Measurements from ENCODE around the gene ZNRF2. TPM values are rescaled to one million over a fixed set of nuclear protein-coding genes. Genes with fewer than 3 reads are reported as not detected.
A peak's percentile ranks its signal among the peaks of the same experiment; 100 is the strongest.

The ZNRF2 gene
- total and polyA plus RNA-seq, 9 donors, result 7.2 to 12.1 (median 9.6) TPM

DNA sequence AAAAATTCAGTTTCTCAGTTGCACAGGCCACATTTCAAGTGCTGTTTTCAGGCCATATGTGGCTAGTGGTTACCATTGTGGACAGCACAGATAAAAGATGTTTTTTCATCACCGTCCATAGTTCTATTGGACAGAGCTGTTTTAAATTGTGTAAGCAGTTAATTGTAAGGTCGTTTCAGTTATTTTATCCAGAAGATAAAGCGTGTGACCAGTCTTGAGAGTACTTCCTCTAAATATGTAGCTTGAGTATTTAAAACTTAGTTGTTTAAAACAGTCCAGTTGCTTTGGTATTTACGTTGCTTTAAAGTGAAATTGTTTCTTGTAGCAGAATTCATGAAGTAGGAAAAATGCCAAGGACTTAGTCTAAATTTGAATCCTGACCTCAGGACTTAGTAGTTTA, 66.9 kb downstream of the ZNRF2 start:
- peak; percentile 29 for DNase-seq
- Histone ChIP-seq H3K27ac (ENCODE audit: low read length) (no peak overlapping the region), H3K9me3 (replicated peaks; ENCODE audit: control insufficient read depth, low read depth, low read length) (no peaks in the 10 kb centered on the region), H3K4me1 (ENCODE audit: control insufficient read depth, insufficient read depth, low read length) (no peaks in the 10 kb centered on the region), H3K27me3 (ENCODE audit: control insufficient read depth, insufficient read depth, low read length) (no peaks in the 10 kb centered on the region), H3K4me3 (ENCODE audit: low read length) (no peak overlapping the region), H3K36me3 (ENCODE audit: control insufficient read depth, insufficient read depth, low read length) (no peaks in the 10 kb centered on the region)
- WGBS (ENCODE audit: insufficient coverage), result 67% methylated on average over 1 of the region's 4 CpGs

DNA sequence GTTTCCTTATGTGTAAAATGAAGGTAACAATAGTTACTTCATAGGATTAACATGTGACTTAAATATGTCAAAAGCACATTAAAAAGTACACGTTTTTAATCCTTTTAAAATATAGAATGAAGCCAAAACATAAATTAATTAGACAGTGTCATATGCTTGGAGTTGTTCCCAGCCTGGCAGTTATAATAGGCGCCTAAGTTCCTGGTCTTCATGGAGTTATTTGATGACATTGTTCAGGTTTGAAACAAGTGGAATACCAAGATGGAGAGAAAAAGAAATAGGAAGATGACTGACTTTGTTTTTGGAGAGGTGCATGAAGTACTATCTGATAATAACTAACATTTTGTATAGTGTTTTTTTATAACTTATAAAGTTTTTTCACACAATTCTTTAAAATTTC, 67.3 kb downstream of the ZNRF2 start:
- WGBS (ENCODE audit: insufficient coverage), result no CpG with 5 or more reads among the region's 2 CpGs
- DNase-seq, result no peak
- H3K27me3 ChIP-seq (ENCODE audit: control insufficient read depth, insufficient read depth, low read length), result no peaks in the 10 kb centered on the region
- no peaks in the 10 kb centered on the region for H3K9me3 ChIP-seq (replicated peaks; ENCODE audit: control insufficient read depth, low read depth, low read length)
- H3K36me3 ChIP-seq (ENCODE audit: control insufficient read depth, insufficient read depth, low read length), result no peaks in the 10 kb centered on the region
- no peaks in the 10 kb centered on the region for H3K4me1 ChIP-seq (ENCODE audit: control insufficient read depth, insufficient read depth, low read length)
- no peak overlapping the region for H3K4me3 ChIP-seq (ENCODE audit: low read length)
- no peak overlapping the region for H3K27ac ChIP-seq (ENCODE audit: low read length)

DNA sequence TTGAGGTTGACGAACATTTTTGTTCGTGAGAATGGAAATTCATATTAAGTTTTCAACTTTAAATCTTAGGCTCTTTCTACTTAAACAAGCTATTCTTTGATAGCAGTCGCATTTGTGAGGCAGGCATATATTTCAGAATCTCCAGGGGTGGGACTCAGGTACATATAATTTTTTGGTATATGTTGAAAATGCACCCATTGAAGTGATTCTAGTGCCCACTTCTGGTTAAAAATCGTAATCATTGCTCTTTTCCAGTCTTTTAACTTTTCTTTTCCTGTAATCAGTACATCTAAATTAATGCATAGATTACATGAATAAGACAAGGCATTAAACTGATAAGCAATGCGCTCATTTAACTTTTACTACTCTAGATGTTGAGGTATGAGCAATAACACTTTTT, 67.8 kb downstream of the ZNRF2 start:
- Histone ChIP-seq H3K4me1 (ENCODE audit: control insufficient read depth, insufficient read depth, low read length) (no peaks in the 10 kb centered on the region), H3K36me3 (ENCODE audit: control insufficient read depth, insufficient read depth, low read length) (no peaks in the 10 kb centered on the region), H3K4me3 (ENCODE audit: low read length) (no peak overlapping the region), H3K9me3 (replicated peaks; ENCODE audit: control insufficient read depth, low read depth, low read length) (no peaks in the 10 kb centered on the region), H3K27ac (ENCODE audit: low read length) (no peak overlapping the region), H3K27me3 (ENCODE audit: control insufficient read depth, insufficient read depth, low read length) (no peaks in the 10 kb centered on the region)
- WGBS (ENCODE audit: insufficient coverage), result no CpG with 5 or more reads among the region's 5 CpGs
- DNase-seq, result no peak

DNA sequence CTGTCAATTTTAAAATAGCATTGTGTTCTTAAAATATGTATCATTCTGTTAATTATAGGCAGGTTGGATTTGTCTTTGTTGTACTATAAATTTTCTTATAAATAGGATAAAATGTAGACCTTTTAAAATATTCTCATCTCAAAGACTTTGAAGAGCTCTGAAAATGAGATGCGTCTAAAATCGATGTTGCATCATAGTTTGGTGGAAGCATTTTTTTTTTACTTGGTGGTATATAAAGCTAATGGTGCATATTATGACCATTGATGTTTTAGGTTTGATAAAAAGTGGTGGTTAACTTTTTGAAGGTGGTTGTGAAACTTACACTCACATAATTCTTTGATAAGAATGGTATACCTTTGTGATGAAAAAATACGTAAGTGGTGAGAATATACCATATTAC, 69.1 kb downstream of the ZNRF2 start:
- no peaks in the 10 kb centered on the region for H3K4me1 ChIP-seq (ENCODE audit: control insufficient read depth, insufficient read depth, low read length)
- no peaks in the 10 kb centered on the region for H3K27me3 ChIP-seq (ENCODE audit: control insufficient read depth, insufficient read depth, low read length)
- no peak overlapping the region for H3K27ac ChIP-seq (ENCODE audit: low read length)
- no peaks in the 10 kb centered on the region for H3K9me3 ChIP-seq (replicated peaks; ENCODE audit: control insufficient read depth, low read depth, low read length)
- no peak overlapping the region for H3K4me3 ChIP-seq (ENCODE audit: low read length)
- no CpG with 5 or more reads among the region's 3 CpGs for WGBS (ENCODE audit: insufficient coverage)
- no peak for DNase-seq
- H3K36me3 ChIP-seq (ENCODE audit: control insufficient read depth, insufficient read depth, low read length), result no peaks in the 10 kb centered on the region

DNA sequence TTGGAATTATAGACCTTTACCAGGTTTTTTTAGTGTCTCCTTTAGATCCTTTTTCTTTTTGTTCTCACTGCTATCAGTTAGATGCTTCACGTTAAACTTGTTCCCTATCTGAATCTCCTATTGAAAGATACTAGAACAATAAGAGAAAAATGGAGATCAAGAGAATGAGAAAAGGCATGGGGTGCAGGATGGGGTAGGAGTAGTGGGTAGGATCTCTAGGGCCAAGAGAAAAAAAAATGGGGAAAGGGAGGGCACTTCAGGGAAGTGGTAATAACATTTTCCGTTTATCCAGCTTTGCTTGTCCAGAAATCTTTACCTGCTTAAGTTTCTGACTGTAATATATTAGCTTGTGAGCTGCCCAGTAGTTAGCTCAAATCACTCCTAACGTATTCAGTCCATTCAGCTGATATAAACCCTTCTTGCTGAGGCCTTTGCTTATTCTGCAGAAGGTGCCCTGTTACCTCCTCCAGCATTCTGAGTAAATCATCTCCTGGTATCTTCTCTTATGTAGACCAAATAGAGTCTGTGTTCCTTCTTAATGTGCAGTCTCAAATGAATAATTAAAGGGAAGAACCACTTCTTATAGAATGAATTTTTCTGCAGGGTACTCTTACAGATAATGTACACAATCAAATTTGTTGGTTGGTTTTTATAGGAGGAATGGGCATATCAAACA, 69.7 kb downstream of the ZNRF2 start:
- H3K27me3 ChIP-seq (ENCODE audit: control insufficient read depth, insufficient read depth, low read length), result no peaks in the 10 kb centered on the region
- H3K36me3 ChIP-seq (ENCODE audit: control insufficient read depth, insufficient read depth, low read length), result no peaks in the 10 kb centered on the region
- no peak overlapping the region for H3K27ac ChIP-seq (ENCODE audit: low read length)
- H3K9me3 ChIP-seq (replicated peaks; ENCODE audit: control insufficient read depth, low read depth, low read length), result no peaks in the 10 kb centered on the region
- DNase-seq, result no peak
- WGBS (ENCODE audit: insufficient coverage), result no CpG with 5 or more reads among the region's 3 CpGs
- H3K4me1 ChIP-seq (ENCODE audit: control insufficient read depth, insufficient read depth, low read length), result no peaks in the 10 kb centered on the region
- no peak overlapping the region for H3K4me3 ChIP-seq (ENCODE audit: low read length)

DNA sequence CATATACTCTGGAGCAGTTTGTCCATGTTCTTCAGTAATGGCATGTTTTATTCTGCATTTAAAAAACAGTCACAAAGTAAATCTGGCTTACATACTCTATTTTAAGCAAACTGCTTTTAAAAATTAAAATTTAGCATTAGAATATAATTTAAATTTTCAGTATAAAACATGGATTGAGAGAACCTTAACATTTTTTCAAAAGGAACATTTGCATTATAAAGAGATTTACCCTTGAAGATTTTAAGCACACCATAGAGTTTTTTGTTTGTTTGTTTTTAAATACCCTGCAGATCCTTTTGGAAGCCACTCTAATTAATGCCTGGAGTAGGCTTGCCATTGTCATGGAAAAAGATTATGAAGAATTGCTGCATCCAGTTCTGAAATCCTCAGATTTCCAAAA, 70.4 kb downstream of the ZNRF2 start:
- no peak overlapping the region for H3K4me3 ChIP-seq (ENCODE audit: low read length)
- H3K4me1 ChIP-seq (ENCODE audit: control insufficient read depth, insufficient read depth, low read length), result no peaks in the 10 kb centered on the region
- H3K27me3 ChIP-seq (ENCODE audit: control insufficient read depth, insufficient read depth, low read length), result no peaks in the 10 kb centered on the region
- no peaks in the 10 kb centered on the region for H3K36me3 ChIP-seq (ENCODE audit: control insufficient read depth, insufficient read depth, low read length)
- no peak overlapping the region for H3K27ac ChIP-seq (ENCODE audit: low read length)
- no peak for DNase-seq
- no peaks in the 10 kb centered on the region for H3K9me3 ChIP-seq (replicated peaks; ENCODE audit: control insufficient read depth, low read depth, low read length)

DNA sequence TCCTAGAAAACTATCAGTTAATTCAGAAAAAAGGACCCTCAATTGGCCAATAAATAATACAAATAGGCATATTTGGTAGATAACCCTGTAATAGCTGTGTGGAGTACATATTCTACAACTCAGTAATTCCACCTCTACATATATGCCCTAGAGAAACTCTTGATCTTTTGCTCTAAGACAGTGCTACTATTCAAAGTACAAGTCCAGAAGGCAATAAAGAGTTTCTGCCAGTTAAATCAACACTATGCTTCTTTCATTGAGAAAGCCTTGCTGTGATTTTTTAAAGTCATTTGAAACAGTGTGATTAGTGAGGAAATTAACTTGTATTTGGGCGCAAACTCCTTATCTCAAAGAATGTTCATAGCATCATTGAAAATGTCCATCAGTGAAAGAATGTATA, 75.6 kb downstream of the ZNRF2 start:
- no CpG with 5 or more reads among the region's 1 CpG for WGBS (ENCODE audit: insufficient coverage)
- H3K36me3 ChIP-seq (ENCODE audit: control insufficient read depth, insufficient read depth, low read length), result no peaks in the 10 kb centered on the region
- H3K9me3 ChIP-seq (replicated peaks; ENCODE audit: control insufficient read depth, low read depth, low read length), result no peaks in the 10 kb centered on the region
- no peaks in the 10 kb centered on the region for H3K4me1 ChIP-seq (ENCODE audit: control insufficient read depth, insufficient read depth, low read length)
- H3K27me3 ChIP-seq (ENCODE audit: control insufficient read depth, insufficient read depth, low read length), result no peaks in the 10 kb centered on the region
- H3K4me3 ChIP-seq (ENCODE audit: low read length), result no peak overlapping the region
- H3K27ac ChIP-seq (ENCODE audit: low read length), result no peak overlapping the region
- no peak for DNase-seq

DNA sequence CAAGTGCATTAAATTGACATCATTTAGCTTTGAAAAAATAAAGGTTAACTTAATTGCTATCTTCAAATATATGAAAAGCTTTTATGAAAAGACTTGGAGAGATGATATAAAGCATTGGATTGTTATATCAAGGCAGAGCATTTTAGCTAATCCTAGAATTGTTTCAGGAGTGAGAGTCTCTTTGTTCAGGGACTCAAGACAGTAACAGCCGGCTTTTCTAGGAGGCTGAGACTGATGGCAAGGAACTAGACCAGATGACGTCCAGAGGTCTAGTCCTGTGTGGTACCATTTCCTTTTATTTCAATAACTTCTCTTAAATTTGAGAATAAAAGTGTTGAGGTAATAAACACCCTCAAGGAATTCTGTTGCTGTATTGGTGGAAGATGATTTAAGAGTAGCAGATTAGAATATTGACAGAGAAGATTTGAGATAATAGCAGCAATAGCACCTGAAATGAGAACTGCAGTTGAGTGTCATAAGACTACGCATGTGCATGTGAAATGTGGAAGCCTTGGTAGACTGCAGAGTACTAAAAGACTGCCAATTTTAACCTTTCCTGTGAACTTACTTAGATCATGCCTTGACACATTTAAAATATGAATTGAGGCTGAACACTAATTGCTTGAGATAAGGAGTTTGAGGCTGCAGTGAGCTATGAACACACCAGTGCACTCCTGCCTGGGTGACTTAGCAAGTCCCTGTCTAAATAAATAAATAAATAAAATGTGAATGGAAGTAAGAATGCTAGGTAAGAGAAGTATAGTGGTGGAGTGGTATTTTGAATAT, 79.6 kb downstream of the ZNRF2 start:
- WGBS (ENCODE audit: insufficient coverage), result no CpG with 5 or more reads among the region's 3 CpGs
- no peak overlapping the region for H3K4me3 ChIP-seq (ENCODE audit: low read length)
- no peaks in the 10 kb centered on the region for H3K36me3 ChIP-seq (ENCODE audit: control insufficient read depth, insufficient read depth, low read length)

DNA sequence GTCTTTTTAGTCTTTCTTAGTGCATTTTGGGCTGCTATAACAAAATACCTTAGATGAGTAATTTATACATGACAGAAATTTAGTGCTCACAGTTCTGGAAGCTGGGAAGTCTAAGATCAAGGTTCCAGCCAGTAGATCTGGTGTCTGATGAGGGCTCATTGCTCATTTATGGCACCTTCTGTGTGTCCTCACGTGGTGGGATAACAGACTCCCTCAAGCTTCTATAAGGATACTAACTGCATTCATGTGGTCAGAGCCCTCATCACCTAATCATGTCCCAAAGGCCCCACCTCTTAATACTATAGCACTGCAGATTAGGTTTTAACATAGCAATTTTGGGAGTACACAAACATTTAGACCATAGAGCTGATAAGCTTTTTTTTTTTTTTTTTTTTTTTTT, 80.4 kb downstream of the ZNRF2 start:
- Histone ChIP-seq H3K4me3 (ENCODE audit: low read length) (no peak overlapping the region), H3K27ac (ENCODE audit: low read length) (no peak overlapping the region), H3K27me3 (ENCODE audit: control insufficient read depth, insufficient read depth, low read length) (no peaks in the 10 kb centered on the region), H3K9me3 (replicated peaks; ENCODE audit: control insufficient read depth, low read depth, low read length) (no peaks in the 10 kb centered on the region), H3K36me3 (ENCODE audit: control insufficient read depth, insufficient read depth, low read length) (no peaks in the 10 kb centered on the region), H3K4me1 (ENCODE audit: control insufficient read depth, insufficient read depth, low read length) (no peaks in the 10 kb centered on the region)
- no CpG with 5 or more reads among the region's 1 CpG for WGBS (ENCODE audit: insufficient coverage)
- no peak for DNase-seq

More for the DNA sequence above, 79.6 kb downstream of the ZNRF2 start:
- no peak overlapping the region for H3K27ac ChIP-seq (ENCODE audit: low read length)
- DNase-seq, result no peak
- no peaks in the 10 kb centered on the region for H3K27me3 ChIP-seq (ENCODE audit: control insufficient read depth, insufficient read depth, low read length)
- H3K9me3 ChIP-seq (replicated peaks; ENCODE audit: control insufficient read depth, low read depth, low read length), result no peaks in the 10 kb centered on the region
- H3K4me1 ChIP-seq (ENCODE audit: control insufficient read depth, insufficient read depth, low read length), result no peaks in the 10 kb centered on the region

DNA sequence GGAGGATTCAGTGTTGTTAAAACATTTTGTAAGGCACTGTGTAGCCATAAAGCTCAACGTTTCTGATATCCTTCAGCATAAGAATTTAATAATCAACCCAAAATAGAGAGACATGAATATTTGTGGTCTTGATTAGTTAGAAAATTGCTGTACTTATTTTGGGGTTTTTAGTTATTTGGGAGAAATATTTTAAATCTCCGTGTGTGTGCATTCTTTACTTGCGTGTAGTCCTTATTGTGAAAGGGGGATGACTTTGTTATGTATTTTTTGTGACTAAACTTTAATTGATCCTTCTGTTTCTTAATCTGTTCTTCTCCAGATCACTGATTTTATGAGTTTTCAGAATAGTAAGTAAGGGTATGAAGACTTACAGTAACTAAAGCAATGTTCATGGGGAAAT, 81.2 kb downstream of the ZNRF2 start:
- no peak for DNase-seq
- no CpG with 5 or more reads among the region's 3 CpGs for WGBS (ENCODE audit: insufficient coverage)

More for the DNA sequence above, 81.2 kb downstream of the ZNRF2 start:
- H3K27me3 ChIP-seq (ENCODE audit: control insufficient read depth, insufficient read depth, low read length), result no peaks in the 10 kb centered on the region
- H3K4me3 ChIP-seq (ENCODE audit: low read length), result no peak overlapping the region
- no peak overlapping the region for H3K27ac ChIP-seq (ENCODE audit: low read length)
- H3K36me3 ChIP-seq (ENCODE audit: control insufficient read depth, insufficient read depth, low read length), result no peaks in the 10 kb centered on the region
- H3K4me1 ChIP-seq (ENCODE audit: control insufficient read depth, insufficient read depth, low read length), result no peaks in the 10 kb centered on the region
- H3K9me3 ChIP-seq (replicated peaks; ENCODE audit: control insufficient read depth, low read depth, low read length), result no peaks in the 10 kb centered on the region
